ENCODE measurements around the gene DAB1.

DAB1 gene

DNA sequence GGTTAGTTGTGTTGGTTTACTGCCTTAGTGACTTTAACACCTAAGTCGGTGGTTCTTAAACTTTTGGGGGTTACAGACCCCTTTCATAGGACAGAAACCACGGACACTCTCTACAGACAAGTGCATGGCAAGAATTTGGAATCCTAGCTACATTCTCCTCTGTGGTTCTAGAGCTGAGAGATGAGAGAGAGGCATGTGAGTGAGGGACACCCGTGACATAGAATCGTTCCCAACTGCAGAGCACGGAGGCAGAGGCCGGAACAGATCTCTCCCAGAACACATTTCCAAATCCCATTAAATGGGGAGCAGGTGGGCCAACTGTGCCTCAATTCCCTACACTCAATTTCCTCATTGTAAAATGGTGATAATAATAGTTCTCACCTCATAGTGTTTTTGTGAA, 60.7 kb downstream of the DAB1 start:
- no peak for TF ChIP-seq GABPA (IDR thresholded peaks at IDR 0.05; ENCODE audit: low read depth)
- TF ChIP-seq SPI1 (IDR thresholded peaks at IDR 0.05; ENCODE audit: borderline replicate concordance, low read depth), result no peak
- no peak for TF ChIP-seq CTCF (IDR thresholded peaks at IDR 0.05; ENCODE audit: insufficient read depth, low read length)
- TF ChIP-seq POLR2AphosphoS5 (IDR thresholded peaks at IDR 0.05; ENCODE audit: low read depth), result no peak
- no peak for TF ChIP-seq REST (IDR thresholded peaks at IDR 0.05; ENCODE audit: insufficient replicate concordance, low read depth)
- Histone ChIP-seq H3K27me3 (ENCODE audit: insufficient read depth, poor library complexity, severe bottlenecking) (no peaks in the 10 kb centered on the region), H3K4me3 (replicated peaks; ENCODE audit: insufficient read depth, low read length) (no peak overlapping the region), H3K27ac (replicated peaks) (no peak overlapping the region)
- DNase-seq (ENCODE audit: low read depth in 1 of 2, low spot score in 1 of 2), result no peak

DNA sequence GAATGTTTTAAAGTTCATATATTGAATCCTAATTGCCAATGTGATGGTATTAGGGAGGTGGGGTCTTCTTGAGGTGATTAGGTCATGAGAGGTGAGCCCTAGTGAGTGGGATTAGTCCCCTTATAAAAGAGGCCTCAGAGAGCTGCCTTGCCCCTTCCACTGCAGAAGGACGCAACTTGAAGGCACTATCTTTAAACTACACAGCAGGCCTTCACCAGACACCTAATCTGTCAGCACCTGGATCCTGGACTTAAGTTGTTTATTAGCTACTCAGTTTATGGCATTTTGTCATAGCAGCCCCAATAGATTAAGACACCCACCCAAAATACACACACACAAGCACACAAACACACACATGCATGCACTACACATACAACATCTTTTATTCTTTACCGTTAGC, 61.4 kb downstream of the DAB1 start:
- Histone ChIP-seq H3K27me3 (ENCODE audit: insufficient read depth, poor library complexity, severe bottlenecking) (no peaks in the 10 kb centered on the region), H3K27ac (replicated peaks) (no peak overlapping the region), H3K4me3 (replicated peaks; ENCODE audit: insufficient read depth, low read length) (no peak overlapping the region)
- DNase-seq (ENCODE audit: low read depth in 1 of 2, low spot score in 1 of 2), result no peak
- TF ChIP-seq REST (IDR thresholded peaks at IDR 0.05; ENCODE audit: insufficient replicate concordance, low read depth) (no peak), GABPA (IDR thresholded peaks at IDR 0.05; ENCODE audit: low read depth) (no peak), POLR2AphosphoS5 (IDR thresholded peaks at IDR 0.05; ENCODE audit: low read depth) (no peak), SPI1 (IDR thresholded peaks at IDR 0.05; ENCODE audit: borderline replicate concordance, low read depth) (no peak), CTCF (IDR thresholded peaks at IDR 0.05; ENCODE audit: insufficient read depth, low read length) (no peak)

GRCh38 chr1:57361516-57361915, 62.3 kb downstream of the DAB1 start:
- no peak overlapping the region for H3K4me3 ChIP-seq (replicated peaks; ENCODE audit: insufficient read depth, low read length)
- H3K27me3 ChIP-seq (ENCODE audit: insufficient read depth, poor library complexity, severe bottlenecking), result no peaks in the 10 kb centered on the region
- no peak overlapping the region for H3K27ac ChIP-seq (replicated peaks)
- TF ChIP-seq REST (IDR thresholded peaks at IDR 0.05; ENCODE audit: insufficient replicate concordance, low read depth) (no peak), SPI1 (IDR thresholded peaks at IDR 0.05; ENCODE audit: borderline replicate concordance, low read depth) (no peak), POLR2AphosphoS5 (IDR thresholded peaks at IDR 0.05; ENCODE audit: low read depth) (no peak)
- DNase-seq (ENCODE audit: low read depth in 1 of 2, low spot score in 1 of 2), result no peak

Data from HL-60 (cell line).